ENCODE results near the gene HIP1R.

- TF ChIP-seq EP300 (IDR thresholded peaks at IDR 0.05), result no peak
- TF ChIP-seq CTCF (IDR thresholded peaks at IDR 0.05), result no peak
- no peak for TF ChIP-seq POLR2AphosphoS5 (IDR thresholded peaks at IDR 0.05)
Measured at GRCh38 chr12:122872815-122873361, 37.6 kb downstream of the HIP1R start.

All from upper lobe of left lung (tissue), 4 donors.